OCI-LY7 (cell line): ENCODE data around the gene TIMD4.

ENCODE experiments used
- EZH2phosphoT487 ChIP-seq: fragments of 200-600 bp; sonication (generic); IDR thresholded peaks from 2 replicates; pipeline ENCODE4 v1.6.1; 2018; ENCODE audit warnings: low read depth, borderline replicate concordance, mild to moderate bottlenecking, mixed run types, antibody characterized with exemption, low read length, moderate library complexity, mixed read lengths
- TF ChIP-seq, protein P1 (sequence below): fragments of 200-600 bp; sonication (generic); conservative IDR thresholded peaks from 2 replicates; pipeline ENCODE4 v1.5.1; 2014; ENCODE audit warnings: mild to moderate bottlenecking, antibody characterized with exemption, low read length, moderate library complexity, mixed read lengths

DNA sequence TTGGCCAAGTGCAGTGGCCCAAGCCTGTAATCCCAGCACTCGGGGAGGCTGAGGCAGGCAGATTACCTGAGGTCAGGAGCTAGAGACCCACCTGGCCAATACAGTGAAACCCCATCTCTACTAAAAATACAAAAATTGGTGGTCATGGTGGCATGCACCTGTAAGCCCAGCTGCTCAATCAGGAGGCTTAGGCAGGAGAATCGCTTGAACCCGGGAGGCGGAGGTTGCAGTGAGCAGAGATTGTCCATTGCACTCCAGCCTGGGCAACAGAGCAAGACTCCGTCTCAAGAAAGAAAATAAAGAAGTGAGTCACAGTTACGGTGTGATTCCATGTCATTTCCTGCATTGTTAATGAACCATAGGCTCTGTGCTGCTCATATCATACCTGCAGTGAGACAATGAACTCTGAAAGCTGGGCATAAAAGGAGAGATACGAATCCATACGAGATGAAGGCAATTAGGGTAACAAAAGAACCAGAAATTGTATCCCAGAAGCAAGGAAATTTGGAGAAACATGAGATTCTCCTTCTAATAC lies 44.6 kb downstream of the TIMD4 start:
- TF ChIP-seq, protein P1, sequence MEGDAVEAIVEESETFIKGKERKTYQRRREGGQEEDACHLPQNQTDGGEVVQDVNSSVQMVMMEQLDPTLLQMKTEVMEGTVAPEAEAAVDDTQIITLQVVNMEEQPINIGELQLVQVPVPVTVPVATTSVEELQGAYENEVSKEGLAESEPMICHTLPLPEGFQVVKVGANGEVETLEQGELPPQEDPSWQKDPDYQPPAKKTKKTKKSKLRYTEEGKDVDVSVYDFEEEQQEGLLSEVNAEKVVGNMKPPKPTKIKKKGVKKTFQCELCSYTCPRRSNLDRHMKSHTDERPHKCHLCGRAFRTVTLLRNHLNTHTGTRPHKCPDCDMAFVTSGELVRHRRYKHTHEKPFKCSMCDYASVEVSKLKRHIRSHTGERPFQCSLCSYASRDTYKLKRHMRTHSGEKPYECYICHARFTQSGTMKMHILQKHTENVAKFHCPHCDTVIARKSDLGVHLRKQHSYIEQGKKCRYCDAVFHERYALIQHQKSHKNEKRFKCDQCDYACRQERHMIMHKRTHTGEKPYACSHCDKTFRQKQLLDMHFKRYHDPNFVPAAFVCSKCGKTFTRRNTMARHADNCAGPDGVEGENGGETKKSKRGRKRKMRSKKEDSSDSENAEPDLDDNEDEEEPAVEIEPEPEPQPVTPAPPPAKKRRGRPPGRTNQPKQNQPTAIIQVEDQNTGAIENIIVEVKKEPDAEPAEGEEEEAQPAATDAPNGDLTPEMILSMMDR, result no peak
- no peak for TF ChIP-seq EZH2phosphoT487
